HEK293 (cell line): ENCODE measurements around the gene ANKRD6.

ENCODE experiments used
- CTCF ChIA-PET: fragments of 350-600 bp; formaldehyde crosslinking; extraction: SDS; loops from one replicate; lab custom pipeline; 2021; ENCODE audit warnings: antibody characterized with exemption; lab: Yijun Ruan, JAX
- POLR2A ChIA-PET: fragments of 300-600 bp; formaldehyde crosslinking; extraction: SDS; loops from one replicate; lab custom pipeline; 2020; ENCODE audit warnings: antibody characterized with exemption, inconsistent platforms; lab: Yijun Ruan, JAX
- H3K27ac ChIP-seq: fragments of 200-500 bp; sonication (Bioruptor generic); 2 replicates; pipeline ENCODE4 v1.5.1; 2014; ENCODE audit warnings: low read depth, low read length, control low read depth, inconsistent platforms; ENCODE audit errors: extremely low read depth
- H3K36me3 ChIP-seq, 2 experiments: fragments of 200-500 bp in 1 of 2; sonication (Bioruptor generic) in 1 of 2; 1 replicate in 1 of 2; 2 replicates in 1 of 2; pipeline ENCODE4 v1.5.1; 2014 to 2017; ENCODE audit warnings: inconsistent platforms in 2 of 2, low read length in 2 of 2; ENCODE audit not compliant: control insufficient read depth in 2 of 2, insufficient read depth in 1 of 2
- H3K4me1 ChIP-seq: fragments of 200-500 bp; sonication (Bioruptor generic); 2 replicates; pipeline ENCODE4 v1.5.1; 2014; ENCODE audit warnings: mild to moderate bottlenecking, low read length, inconsistent platforms; ENCODE audit not compliant: control insufficient read depth, insufficient read depth
- H3K4me3 ChIP-seq: 2 replicates; pipeline ENCODE4 v1.5.1; 2011; ENCODE audit warnings: low read depth, mild to moderate bottlenecking, control low read depth, low read length, moderate library complexity
- H3K9me3 ChIP-seq: fragments of 200-500 bp; sonication (Bioruptor generic); 2 replicates; pipeline ENCODE4 v1.5.1; 2014; ENCODE audit warnings: low read depth, low read length, inconsistent platforms; ENCODE audit not compliant: control insufficient read depth, insufficient read depth
- BCL11B ChIP-seq: fragments of 450-650 bp; formaldehyde crosslinking; IDR thresholded peaks from 2 replicates; pipeline ENCODE4 v1.5.1; 2016; ENCODE audit warnings: low read depth, missing biosample characterization, missing genetic modification characterization
- KLF9 ChIP-seq: fragments of 450-650 bp; formaldehyde crosslinking; IDR thresholded peaks from 2 replicates; pipeline ENCODE4 v1.5.1; 2016; ENCODE audit warnings: missing biosample characterization, missing genetic modification characterization, low read depth
- PRDM1 ChIP-seq: fragments of 450-650 bp; formaldehyde crosslinking; IDR thresholded peaks from 2 replicates; pipeline ENCODE4; 2016; ENCODE audit warnings: missing biosample characterization, missing genetic modification characterization
- PRDM2 ChIP-seq: fragments of 450-650 bp; formaldehyde crosslinking; IDR thresholded peaks from 2 replicates; pipeline ENCODE4 v1.5.1; 2016; ENCODE audit warnings: missing biosample characterization, missing genetic modification characterization, borderline replicate concordance
- ZBTB48 ChIP-seq: fragments of 450-650 bp; formaldehyde crosslinking; IDR thresholded peaks from 2 replicates; pipeline ENCODE4 v1.5.1; 2016; ENCODE audit warnings: missing biosample characterization, missing genetic modification characterization
- ZBTB49 ChIP-seq: fragments of 450-650 bp; formaldehyde crosslinking; IDR thresholded peaks from 2 replicates; pipeline ENCODE4 v1.5.1; 2016; ENCODE audit warnings: missing biosample characterization, missing genetic modification characterization, low read depth
- ZFP3 ChIP-seq: fragments of 450-650 bp; formaldehyde crosslinking; IDR thresholded peaks from 2 replicates; pipeline ENCODE4 v1.5.1; 2016; ENCODE audit warnings: low read depth, missing biosample characterization, missing genetic modification characterization
- ZNF112 ChIP-seq: fragments of 450-650 bp; formaldehyde crosslinking; IDR thresholded peaks from 2 replicates; pipeline ENCODE4 v1.5.0; 2017; ENCODE audit warnings: missing biosample characterization, missing genetic modification characterization
- ZNF175 ChIP-seq: fragments of 450-650 bp; formaldehyde crosslinking; IDR thresholded peaks from 2 replicates; pipeline ENCODE4 v1.5.1; 2016; ENCODE audit warnings: missing biosample characterization, missing genetic modification characterization
- ZNF239 ChIP-seq: fragments of 450-650 bp; formaldehyde crosslinking; IDR thresholded peaks from 2 replicates; pipeline ENCODE4 v1.5.1; 2016; ENCODE audit warnings: missing biosample characterization, missing genetic modification characterization
- ZNF280C ChIP-seq: fragments of 450-650 bp; formaldehyde crosslinking; IDR thresholded peaks from 2 replicates; pipeline ENCODE4 v1.5.1; 2016; ENCODE audit warnings: missing biosample characterization, missing genetic modification characterization
- ZNF335 ChIP-seq: fragments of 450-650 bp; formaldehyde crosslinking; conservative IDR thresholded peaks from 2 replicates; pipeline ENCODE4 v1.5.1; 2016; ENCODE audit warnings: missing biosample characterization, missing genetic modification characterization
- ZNF518A ChIP-seq: fragments of 450-650 bp; formaldehyde crosslinking; conservative IDR thresholded peaks from 2 replicates; pipeline ENCODE4 v1.5.1; 2016; ENCODE audit warnings: low read depth, missing biosample characterization, missing genetic modification characterization
- ZNF530 ChIP-seq: fragments of 450-650 bp; formaldehyde crosslinking; IDR thresholded peaks from 2 replicates; pipeline ENCODE4 v1.5.1; 2016; ENCODE audit warnings: low read depth, missing biosample characterization, missing genetic modification characterization
- ZNF658 ChIP-seq: fragments of 450-650 bp; formaldehyde crosslinking; IDR thresholded peaks from 2 replicates; pipeline ENCODE4; 2016; ENCODE audit warnings: missing biosample characterization, missing genetic modification characterization

Gene ANKRD6

GRCh38 chr6:89527634-89528033 lies 94.7 kb downstream of the ANKRD6 start (continued):
- no peak for TF ChIP-seq PRDM2
- TF ChIP-seq ZNF239, result no peak
- TF ChIP-seq ZNF335 (tag by site-specific recombination), result no peak
- TF ChIP-seq ZNF658 (tag by site-specific recombination), result no peak
- peak; percentile 58; the same call in 1 of the 2 replicates for TF ChIP-seq PRDM1 (tag by site-specific recombination)

- POLR2A ChIA-PET, result no interaction called here
- H3K36me3 ChIP-seq, result peaks cover 0 to 3% of the 10 kb centered on the region in 2 experiments; a peak in 1 of 3 replicates
- TF ChIP-seq ZBTB48 (tag by site-specific recombination) (no peak), ZBTB49 (tag by site-specific recombination) (no peak), ZNF280C (no peak)
- CTCF ChIA-PET, result interaction anchor here (1.2 kb wide), 1 partner anchor 11 kb away, joined by 5 read pairs; no protein-coding TSS in a partner anchor
- no peaks in the 10 kb centered on the region for H3K9me3 ChIP-seq
- no peak overlapping the region for H3K4me3 ChIP-seq
- no peaks in the 10 kb centered on the region for H3K4me1 ChIP-seq
- no peak overlapping the region for H3K27ac ChIP-seq
These were observed 95.9 kb downstream of the ANKRD6 start for GRCh38 chr6:89528866-89529265.

- Histone ChIP-seq H3K9me3 (no peaks in the 10 kb centered on the region), H3K4me3 (no peak overlapping the region), H3K4me1 (no peaks in the 10 kb centered on the region), H3K27ac (no peak overlapping the region), H3K36me3 (peaks cover 0 to 3% of the 10 kb centered on the region in 2 experiments; a peak in 1 of 3 replicates)
- TF ChIP-seq ZNF175 (tag by site-specific recombination), result no peak
- TF ChIP-seq ZNF530 (tag by site-specific recombination), result no peak
- TF ChIP-seq ZFP3, result no peak
- TF ChIP-seq KLF9 (tag by site-specific recombination), result no peak
- TF ChIP-seq BCL11B (tag by site-specific recombination), result no peak
- no peak for TF ChIP-seq ZNF518A (tag by site-specific recombination)
- no peak for TF ChIP-seq ZNF112 (tag by site-specific recombination)
- CTCF ChIA-PET, result no interaction called here
- POLR2A ChIA-PET, result no interaction called here
These were observed 98.0 kb downstream of the ANKRD6 start for GRCh38 chr6:89530982-89531381.
